ENCODE results near the gene ABCA5. TPM values are rescaled to one million over a fixed set of nuclear protein-coding genes. Genes with fewer than 3 reads are reported as not detected.
"Not testable (repeated sequence)": the region's sequence is repeated elsewhere in the genome, so short reads cannot be mapped to it uniquely, and the experiment has no call there.

ABCA5 gene
- polyA plus RNA-seq, 4 donors: 11.5 to 135 (median 41.3) TPM

GRCh38 chr17:69196105-69196653, 130.8 kb downstream of the ABCA5 start:
- not testable (repeated sequence) for H3K36me3 ChIP-seq (ENCODE audit: control insufficient read depth in 3 of 3, insufficient read depth in 2 of 3, low read depth in 1 of 3, low read length in 3 of 3); H3K4me3 ChIP-seq (ENCODE audit: low read depth in 1 of 3, low read length in 3 of 3); H3K9me3 ChIP-seq (ENCODE audit: control insufficient read depth in 2 of 2, insufficient read depth in 1 of 2, low read depth in 1 of 2, low read length in 1 of 2); H3K4me1 ChIP-seq (ENCODE audit: control insufficient read depth in 3 of 3, insufficient read depth in 2 of 3, low read depth in 1 of 3, low read length in 2 of 3); H3K27ac ChIP-seq (ENCODE audit: low read depth in 1 of 3, low read length in 2 of 3); H3K27me3 ChIP-seq (ENCODE audit: control insufficient read depth in 3 of 3, insufficient read depth in 3 of 3, low read length in 3 of 3); DNase-seq; FAIRE-seq
- 95 to 97% (median 95%) methylated on average over 33 to 40 of the region's 40 CpGs for WGBS, 3 donors

Other genes with a start within 250 kb of the ABCA5 start
- gene ABCA6, start 185.2 kb downstream of the ABCA5 start, polyA plus RNA-seq: 1 to 10 TPM in 2 of 4 donors, under 1 TPM in 2; 0.59 to 6.5 (median 2.1) TPM
- 10 to 100 TPM in 1 of 4 donors, 1 to 10 TPM in 3; 2.4 to 21.0 (median 7.2) TPM for gene ABCA10, start 98.3 kb downstream of the ABCA5 start, polyA plus RNA-seq
- 10 to 100 TPM in 2 of 4 donors, 1 to 10 TPM in 2; 5.1 to 21.2 (median 13.4) TPM for gene MAP2K6, start 87.6 kb upstream of the ABCA5 start, polyA plus RNA-seq